HTR-8/SVneo (cell line): ENCODE data around the gene CD300LG.
"Not testable (repeated sequence)": the region's sequence is repeated elsewhere in the genome, so short reads cannot be mapped to it uniquely, and the experiment has no call there.

Experiments
- DNase-seq: peaks from one replicate; pipeline ENCODE4 v3.0.0; 2011; ENCODE audit warnings: low spot score, mixed read lengths; ENCODE audit not compliant: insufficient read length
- FAIRE-seq: peaks from 2 replicates; lab custom pipeline; 2011; peaks lifted over from hg19 to GRCh38; lab: Jason Lieb, UNC

The CD300LG gene

DNA sequence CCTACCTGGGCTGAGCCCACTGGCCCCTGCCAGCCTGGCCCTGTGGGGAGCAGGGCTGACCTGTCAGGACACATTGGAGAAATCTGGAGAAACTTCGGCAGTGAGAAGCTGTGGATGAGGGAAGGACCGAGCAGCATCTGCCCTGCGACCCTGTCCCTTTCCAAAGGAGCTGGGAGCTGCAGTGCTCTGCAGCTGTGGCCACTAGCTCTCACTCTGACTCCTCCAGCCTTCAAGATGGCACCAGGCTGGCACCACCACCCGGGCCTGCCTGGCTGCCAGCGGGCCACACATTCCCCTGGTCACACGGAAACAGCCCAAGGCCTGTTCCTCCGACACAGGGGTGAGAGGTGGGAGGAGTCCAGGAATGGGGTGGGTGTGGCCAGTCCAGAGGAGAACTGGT, 30.1 kb downstream of the CD300LG start:
- DNase-seq = no peak
- FAIRE-seq = no peak

DNA sequence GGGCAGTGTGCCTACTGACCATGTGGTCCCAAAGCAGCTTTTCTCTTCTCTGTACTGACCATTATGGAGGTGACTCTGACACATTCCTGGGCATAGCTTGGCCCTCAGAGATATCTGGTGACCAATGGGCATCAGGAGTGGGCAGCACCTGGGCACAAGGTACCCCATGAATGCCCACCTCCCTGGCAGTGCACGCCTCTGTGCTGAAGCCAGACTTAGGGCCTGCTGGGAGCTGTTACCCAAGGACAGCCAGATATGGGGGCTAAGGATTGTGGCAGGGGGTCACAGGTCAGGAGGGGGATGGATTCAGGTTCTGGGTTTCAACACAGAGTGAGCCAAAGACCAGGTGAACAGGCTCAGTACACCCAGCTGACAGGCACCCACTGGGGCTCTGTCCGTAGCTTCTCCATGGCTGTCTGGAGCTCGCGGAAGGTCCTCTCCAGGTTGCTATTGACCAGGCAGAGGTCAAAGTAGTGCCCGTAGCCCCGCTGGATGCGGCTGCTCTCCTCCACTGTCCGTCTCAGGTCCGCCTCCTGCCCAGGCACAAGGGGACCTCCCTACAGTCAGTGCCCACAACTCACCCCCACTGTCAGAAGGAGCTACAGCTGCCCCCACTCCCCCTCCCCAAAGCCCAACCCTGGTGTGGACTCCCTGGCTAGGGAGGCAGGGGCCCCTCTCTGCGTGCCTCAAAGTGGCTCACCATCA, 30.6 kb downstream of the CD300LG start:
- FAIRE-seq = peak; percentile 57
- DNase-seq = no peak

DNA sequence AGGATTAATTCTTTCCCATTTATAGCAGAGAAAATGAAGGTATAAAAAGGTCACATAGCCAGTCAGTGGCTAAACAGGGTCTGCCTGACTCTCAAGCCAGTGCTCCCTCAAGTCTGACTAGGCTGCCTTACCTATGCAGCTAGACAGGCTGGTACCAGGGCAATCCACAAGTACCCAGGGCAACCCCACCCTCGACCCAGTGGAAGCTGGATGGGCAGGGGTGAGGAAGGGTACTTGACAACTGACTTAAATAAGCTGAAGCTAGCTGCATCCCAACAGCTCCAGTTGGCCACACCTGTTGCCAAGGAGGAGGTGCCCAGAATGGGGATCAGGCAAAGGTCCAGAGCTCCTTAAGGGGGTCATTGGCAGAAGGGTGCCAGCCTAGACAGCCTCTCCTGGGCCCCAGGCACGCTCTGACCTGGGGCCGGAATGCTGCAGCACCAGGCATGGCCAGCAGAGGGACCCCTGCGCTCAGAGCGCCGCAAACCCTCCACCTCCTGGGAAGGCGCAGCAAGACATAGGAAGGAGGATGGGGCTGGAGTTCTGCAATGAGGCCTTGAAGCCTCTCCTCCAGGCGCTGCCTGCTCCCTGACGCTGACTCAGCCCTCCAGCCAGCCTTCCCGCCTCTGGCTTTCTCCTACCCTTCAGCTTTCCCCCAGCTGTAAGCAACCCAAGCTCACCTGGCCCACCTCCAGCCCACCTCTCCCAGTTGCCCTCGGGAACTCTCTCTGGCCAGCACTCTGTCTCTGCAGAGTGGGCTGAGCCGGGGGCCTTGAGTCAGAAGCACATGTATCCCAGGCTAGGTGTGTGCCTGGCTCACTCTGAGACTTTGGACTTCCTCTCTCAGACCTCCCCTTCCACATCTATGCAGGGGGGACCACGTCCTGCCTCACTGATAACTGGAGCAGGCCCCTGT, 31.5 kb downstream of the CD300LG start:
- DNase-seq (peak; percentile 98), FAIRE-seq (peak; percentile 97)

DNA sequence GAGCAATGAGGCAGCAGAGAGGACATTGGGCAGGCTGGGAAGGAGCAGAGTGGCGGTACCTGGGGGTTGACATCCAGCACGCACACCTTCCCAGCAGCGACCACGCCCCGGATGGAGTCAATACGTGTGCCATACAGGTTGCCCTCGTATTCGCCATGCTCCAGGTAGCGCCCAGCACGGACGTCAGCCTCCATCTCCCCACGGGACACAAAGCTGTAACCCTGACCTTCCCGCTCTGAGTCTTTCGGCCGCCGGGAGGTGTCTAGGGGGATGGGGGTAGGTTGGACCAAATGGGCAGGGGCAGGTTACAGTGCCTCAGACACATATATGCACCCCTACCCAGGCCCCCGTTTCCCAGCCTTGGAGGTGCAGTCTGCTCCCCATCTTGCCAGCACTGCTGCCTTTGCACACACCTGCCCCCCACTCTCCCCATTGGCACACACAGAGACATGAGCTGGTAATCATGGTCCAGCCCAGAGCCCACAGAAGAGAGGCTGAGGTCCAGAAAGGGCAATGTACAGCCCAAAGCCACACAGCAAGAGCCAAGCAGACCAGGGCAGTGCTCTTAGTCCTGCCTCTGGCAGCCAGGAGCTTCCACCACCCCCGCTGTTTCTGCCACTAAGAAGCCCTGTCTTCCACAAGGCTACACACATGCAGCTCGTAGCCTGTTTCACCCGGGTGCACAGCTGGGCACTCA, 32.9 kb downstream of the CD300LG start:
- DNase-seq = no peak
- FAIRE-seq = peak; percentile 59

DNA sequence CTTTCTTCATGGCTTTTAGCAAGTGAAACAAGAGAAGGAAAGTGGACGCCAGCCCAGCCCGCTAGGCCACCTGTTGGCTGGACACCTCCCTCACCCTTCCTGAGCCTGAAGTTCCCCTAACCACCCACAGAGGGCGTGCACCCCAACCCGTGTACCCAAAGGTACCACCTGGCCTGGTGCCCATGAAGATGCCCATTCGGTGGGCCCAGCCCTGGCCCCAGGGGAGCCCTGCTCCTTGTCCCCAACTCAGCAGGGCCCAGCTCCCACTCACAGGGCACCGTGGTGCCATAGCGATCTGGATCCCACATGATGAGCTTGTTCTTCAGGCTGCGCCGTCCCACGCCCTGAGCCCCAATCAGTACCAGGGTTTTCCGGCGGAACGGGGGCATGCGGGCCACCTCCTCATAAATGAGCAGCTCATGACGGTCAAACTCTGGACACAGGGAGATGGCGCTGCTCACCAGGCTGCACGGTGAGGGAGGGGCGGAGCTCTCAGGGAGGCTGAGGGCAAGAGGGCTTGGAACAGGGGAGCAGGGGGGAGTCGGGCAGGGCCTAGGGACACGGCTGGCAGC, 33.5 kb downstream of the CD300LG start:
- peak; percentile 55 for FAIRE-seq
- peak; percentile 66 for DNase-seq

DNA sequence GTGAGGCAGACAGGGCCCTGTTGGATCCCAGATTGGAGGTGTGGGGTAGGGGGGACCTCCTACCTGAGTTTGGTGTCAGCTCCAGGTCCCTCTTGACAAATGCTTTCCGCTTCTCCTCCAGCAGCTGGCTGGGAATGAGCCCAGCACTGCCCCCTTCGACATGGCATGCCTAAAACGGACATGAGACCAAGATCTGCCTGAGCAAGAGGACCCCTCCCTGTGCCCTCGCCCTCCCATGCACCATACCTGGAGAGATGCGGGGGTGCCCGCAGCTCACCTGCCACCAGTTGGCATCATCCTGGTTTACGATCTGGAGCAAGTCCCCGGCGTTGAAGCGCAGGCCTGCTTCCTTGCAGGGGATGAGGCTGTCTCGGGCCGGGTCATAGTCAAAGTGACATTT, 34.2 kb downstream of the CD300LG start:
- no peak for FAIRE-seq
- DNase-seq = no peak

DNA sequence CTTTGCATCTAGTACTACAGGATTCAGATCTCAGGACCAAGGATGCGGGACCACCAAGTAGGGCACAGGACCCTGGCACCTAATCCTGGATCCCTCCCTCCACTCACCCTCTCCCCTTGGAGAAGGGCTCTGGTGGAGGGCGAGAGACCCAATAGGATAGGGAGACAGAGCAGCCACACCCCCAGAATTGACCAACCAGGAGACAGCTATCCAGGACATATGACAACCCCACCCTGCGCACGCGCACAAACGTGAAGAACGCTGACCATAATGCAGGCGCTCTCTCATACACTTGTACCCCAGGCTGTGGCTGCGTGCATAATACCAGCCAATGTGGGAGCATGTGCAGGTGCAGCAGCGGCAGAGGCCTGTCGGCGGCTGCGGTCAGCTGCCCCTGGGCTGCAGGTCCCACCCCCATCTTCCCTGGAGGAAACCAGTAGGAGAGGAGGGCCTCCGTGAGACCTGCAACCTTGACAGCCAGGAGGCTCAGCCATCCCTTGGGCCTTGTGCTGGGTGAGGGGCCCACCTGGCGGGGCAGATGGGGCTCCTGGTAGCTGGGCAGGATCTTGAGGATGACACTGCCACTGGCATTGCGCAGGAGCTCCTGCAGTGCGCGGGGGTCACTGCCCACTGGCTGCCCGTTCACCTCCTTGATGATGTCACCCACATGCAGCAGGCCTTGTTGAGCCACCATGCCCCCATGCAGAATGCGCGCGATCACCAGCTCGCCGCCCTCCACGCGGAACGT, 35.0 kb downstream of the CD300LG start:
- DNase-seq (no peak), FAIRE-seq (no peak)

DNA sequence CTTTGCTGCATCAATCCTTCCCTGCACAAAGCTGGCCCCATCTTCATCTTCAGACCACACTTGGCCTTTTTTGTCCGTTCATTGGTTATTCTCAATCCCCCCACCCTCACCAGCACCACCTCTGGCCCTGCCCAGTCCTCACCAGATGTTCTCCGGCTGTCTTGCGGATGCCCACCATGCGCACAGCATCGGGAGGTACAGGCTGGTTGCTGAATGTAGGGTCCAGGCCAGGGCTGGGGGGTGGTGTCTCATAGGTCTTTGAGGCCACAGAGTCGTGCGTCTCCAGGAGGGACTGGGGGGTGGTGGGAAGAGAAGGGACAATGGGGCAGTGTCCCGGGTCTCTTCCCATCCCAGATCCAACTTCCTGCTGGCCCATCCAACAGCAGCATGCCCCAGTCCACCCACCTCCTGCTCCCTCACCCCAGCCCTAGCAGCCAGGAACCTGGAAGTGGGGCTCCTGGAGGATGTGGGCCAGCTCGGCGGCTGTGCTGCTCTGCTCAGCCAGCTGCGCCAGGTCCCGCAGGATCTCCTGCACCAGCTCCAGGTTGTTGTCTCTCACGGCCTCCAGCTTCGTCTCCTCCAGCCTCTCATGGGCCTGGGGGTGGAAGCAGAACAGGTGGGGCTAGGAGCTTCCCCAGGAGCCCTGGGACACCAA, 35.9 kb downstream of the CD300LG start:
- DNase-seq (no peak), FAIRE-seq (no peak)

DNA sequence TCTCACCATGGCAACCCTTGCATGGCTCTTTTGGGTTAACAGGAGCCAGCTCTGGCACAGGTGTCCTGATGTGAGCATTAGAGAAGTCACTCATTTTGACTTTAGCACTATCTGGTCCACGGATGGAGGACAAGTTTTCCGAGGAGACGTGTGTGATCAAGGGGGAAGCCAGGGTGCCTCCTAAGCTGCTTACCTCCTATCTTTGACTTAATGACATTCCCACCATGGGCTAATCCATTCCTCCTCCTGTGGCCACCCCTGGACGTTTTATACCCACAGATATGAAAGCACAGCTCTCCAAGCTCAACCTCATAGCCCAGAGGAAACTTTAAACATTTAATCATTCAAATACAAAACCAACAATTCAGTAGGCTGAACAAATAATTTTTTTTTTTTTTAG, 41.6 kb downstream of the CD300LG start:
- no peak for DNase-seq
- FAIRE-seq = no peak

DNA sequence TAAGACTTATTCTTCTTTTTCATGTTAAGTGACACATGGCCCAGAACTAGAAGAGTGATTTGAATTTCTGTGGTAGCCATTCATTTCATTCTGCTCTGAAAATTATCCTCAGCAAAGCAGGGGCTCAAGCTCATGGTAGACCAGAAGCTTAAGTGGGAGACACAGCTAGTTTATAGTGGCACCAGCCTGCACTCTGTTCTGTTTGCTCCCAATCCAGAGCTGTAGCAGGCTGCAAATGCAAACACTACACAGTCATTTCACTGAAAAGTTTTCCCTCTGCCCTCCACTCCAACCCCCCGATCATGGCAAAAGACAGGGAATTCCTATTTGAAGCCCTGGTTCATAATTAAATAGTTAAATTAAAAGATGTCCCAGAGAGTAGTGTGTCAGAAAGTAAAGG, 43.3 kb downstream of the CD300LG start:
- FAIRE-seq (no peak), DNase-seq (no peak)

DNA sequence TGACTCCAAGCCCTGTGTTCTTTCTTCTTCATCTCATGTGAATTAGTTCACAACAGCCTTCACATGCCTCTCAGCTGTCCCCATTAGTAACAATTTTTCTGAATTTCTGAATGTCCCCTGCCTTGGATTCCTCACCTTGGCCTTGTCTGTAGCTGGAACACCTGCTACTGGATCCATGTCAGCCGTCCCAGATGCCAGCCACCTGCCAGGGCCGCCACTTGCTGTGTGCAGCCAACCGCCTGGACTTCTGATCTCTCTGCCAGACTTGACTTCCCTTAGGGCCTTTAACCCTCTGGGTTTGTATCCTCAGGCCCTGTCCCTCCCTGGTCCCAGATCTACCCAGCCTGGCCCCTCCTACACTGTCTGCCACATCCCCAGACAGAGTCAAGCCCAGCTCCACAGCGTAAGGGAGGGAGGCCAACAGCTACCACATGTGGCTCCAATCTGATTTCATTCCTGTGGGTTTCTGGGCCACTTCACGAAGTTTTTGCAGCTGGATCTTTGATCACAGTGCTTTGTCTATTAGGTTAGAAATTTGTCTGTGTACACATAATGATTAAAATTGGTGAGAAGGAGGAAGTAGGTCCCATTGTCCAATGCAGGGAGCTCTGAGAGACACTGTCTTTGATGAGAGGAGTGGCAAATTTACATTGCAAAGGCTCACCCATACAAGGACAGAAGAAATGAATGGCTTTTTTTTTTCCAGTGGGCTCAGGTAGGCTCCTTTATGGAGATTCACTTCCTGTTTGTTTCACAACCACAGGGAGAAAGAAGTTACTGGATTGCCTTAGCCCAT, 45.1 kb downstream of the CD300LG start:
- FAIRE-seq (no peak), DNase-seq (no peak)

DNA sequence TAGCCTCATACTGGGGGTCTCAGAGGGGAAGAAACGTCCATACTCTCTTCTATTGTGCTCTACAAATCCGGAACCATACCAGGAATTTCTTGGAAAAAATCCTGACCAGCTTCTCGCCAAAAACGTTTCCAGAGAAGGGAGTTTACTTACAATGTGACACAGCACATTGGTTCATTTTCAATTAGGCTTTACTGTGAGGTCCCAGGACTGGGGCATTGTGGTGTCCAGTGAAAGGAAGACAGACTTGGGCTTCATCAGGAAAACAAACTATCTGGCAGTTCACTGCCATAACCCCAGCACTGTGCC, 45.6 kb downstream of the CD300LG start:
- FAIRE-seq (no peak), DNase-seq (no peak)

DNA sequence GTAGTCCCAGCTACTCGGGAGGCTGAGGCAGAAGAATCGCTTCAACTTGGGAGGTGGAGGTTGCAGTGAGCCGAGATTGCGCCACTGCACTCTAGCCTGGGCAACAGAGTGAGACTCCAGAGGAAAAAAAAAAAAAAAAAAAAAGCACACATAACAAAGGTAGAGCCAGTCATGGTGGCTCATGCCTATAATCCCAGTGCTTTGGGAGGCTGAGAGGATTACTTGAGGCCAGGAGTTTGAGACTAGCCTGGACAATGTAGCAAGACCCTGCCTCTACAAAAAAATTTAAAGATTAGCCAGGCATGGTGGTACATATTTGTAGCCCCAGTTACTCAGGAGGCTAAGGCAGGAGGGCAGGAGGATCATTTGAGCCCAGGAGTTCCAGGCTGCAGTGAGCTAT, 47.5 kb downstream of the CD300LG start:
- not testable (repeated sequence) for DNase-seq, FAIRE-seq

DNA sequence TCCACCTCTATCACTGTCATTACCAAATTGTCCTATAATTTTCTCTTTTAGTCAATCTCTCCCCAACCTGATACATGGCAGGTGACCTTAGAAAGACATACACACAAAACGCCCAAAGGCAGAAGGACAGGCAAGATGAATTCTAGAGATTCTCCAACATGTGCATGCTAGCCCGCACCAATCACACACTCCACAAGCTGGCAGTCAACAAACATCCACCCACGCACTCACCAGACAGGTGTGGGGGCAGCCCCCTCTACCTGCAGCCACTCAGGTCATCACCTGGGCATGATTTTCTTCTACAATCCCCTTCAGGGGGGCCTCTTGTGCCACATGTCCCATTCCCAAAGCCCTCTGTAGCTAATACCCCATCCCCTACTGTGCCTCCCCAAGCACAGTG, 50.9 kb downstream of the CD300LG start:
- FAIRE-seq = no peak

DNA sequence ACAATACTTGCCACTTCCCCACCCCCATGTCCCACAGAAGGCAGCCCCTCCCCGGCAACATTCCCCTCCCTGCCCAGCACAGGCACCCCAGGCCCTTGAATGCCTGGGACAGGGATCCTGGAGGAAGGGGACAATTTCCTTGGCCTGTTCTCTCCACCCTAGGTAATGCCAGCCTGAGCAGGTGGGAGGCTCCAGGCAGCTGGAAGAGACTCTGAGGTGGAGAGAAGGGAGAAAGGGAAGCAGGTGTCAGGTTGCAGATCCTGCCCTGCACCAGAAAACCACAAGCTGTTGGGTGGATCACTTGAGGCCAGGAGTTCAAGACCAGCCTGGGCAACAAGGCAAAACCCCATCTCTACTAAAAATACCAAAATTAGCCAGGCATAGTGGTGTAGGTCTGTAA, 51.5 kb downstream of the CD300LG start:
- FAIRE-seq = no peak
- DNase-seq = no peak

More for the DNA sequence above, 50.9 kb downstream of the CD300LG start:
- DNase-seq = no peak

DNA sequence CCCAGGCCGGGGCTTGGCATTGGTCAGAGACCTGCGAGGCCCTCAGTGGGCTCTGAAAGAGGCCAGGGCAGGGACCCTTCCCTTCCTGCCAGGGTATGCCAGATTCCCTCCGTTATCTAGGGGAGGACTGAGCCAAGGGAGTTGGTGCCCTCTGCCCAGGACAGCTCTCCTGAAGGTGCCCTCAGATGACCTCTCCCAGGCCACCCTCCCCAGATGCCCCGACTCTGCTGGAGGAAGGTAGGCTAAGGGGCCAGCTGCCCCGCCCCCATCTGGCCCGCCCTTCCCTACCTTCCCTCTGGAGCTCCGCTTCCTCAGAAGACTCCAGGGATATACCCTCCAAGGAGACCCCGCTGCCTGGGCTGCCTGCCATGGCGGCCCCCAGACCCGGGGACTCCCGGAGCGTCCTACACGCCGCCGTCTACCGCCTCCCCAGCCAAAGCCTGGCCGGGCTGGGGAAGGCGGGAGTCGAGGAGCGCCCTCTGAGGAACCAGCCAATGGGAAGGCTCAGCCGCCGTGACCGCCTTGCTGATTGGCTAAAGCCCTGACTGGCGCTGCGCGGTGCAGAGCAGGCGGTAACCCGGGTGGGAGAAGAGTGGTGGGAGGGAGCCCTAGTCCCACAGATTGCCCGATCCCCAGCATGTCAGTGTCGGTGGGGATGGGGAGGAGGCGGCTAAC, 53.3 kb downstream of the CD300LG start:
- peak; percentile 100 for DNase-seq
- FAIRE-seq = peak; percentile 96

DNA sequence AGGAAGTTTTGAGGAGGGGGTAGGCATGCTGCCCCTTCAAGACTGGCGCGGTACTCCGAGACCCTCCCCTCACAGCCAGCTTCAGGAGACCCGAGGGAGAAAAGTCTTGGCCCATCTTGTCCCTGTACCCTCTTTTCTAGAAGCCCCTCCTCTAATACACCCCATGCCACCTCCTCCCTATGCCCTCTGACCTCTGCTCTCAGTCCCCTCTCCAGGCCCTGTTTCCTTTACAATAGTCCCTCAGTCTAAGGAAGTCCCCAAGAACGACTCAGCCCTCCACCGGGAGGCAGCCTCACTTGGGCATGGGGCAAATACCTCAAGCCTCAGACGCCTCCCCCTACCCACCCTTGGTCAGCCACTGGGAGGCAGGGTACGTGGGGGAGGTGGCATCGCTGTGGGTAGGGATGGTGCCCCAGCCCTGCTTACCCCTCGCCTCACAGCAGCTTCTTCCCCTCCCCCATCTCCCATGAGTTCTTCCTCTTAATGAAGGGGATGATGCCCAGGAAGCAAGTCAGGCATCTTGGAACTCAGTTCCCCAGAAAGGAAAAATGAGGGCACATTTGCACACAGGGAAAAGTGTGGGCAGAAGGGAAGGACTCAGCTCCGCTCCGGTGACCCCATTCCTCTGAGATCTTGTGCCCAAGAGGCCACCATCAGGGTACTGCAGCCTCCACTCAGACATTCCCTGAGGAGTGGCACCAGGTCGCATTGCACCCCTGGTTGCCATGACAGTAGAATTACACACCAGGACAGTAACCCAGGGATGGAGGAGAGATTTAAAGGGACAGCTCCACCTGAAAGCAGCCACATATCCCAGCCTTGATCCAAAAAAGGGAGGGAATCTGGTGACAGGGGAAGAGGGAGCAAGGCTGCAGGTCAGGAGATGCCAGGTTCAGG, 54.1 kb downstream of the CD300LG start:
- FAIRE-seq (peak; percentile 58), DNase-seq (no peak)
